Activated T-cell treated with anti-CD3 and anti-CD28 coated beads, Interleukin-2, amount 50 U/mL, for 72 hours (primary cell): ENCODE results near the gene LRRTM2. TPM values are rescaled to one million over a fixed set of nuclear protein-coding genes. Genes with fewer than 3 reads are reported as not detected.
A peak's percentile ranks its signal among the peaks of the same experiment; 100 is the strongest.

Experiments
- ATAC-seq, 2 donors: fragments of 150-1000 bp; cut with Tn5 transposase; replicated peaks in 1 of 2; 2 replicates each; pipeline ENCODE4 v1.10.0; 2021; ENCODE audit warnings: moderate library complexity in 2 of 2, mild to moderate bottlenecking in 1 of 2
- DNase-seq, 2 donors: peaks; one replicate each; pipeline ENCODE4 v3.0.0; 2021 to 2022; ENCODE audit warnings: mixed read lengths in 1 of 2
- H3K27ac Mint-ChIP-seq: one replicate; pipeline ENCODE4 v1.8.0; 2022; ENCODE audit warnings: mild to moderate bottlenecking, moderate library complexity, mixed read lengths
- H3K27me3 Mint-ChIP-seq: one replicate; pipeline ENCODE4 v1.8.0; 2022; ENCODE audit warnings: low read depth, mixed read lengths
- H3K36me3 Mint-ChIP-seq, 2 donors: one replicate each; pipeline ENCODE4 v1.8.0; 2022; ENCODE audit warnings: mixed read lengths in 2 of 2, mild to moderate bottlenecking in 1 of 2; ENCODE audit not compliant: insufficient read depth in 2 of 2
- H3K4me1 Mint-ChIP-seq: one replicate; pipeline ENCODE4 v1.8.0; 2022; ENCODE audit warnings: low read depth, mixed read lengths
- H3K4me3 Mint-ChIP-seq, 2 donors: one replicate each; pipeline ENCODE4 v1.8.0; 2022; ENCODE audit warnings: mild to moderate bottlenecking in 2 of 2, mixed read lengths in 2 of 2, moderate library complexity in 2 of 2
- H3K9me3 Mint-ChIP-seq, 2 donors: one replicate each; pipeline ENCODE4 v1.8.0; 2022; ENCODE audit warnings: mixed read lengths in 2 of 2
- total RNA-seq, 2 donors: library from RNA; stranded (reverse); gene quantifications; one replicate each; pipeline ENCODE4 v1.2.3, GENCODE V29; 2022

The LRRTM2 gene
- total RNA-seq, 2 donors from 2014 or later: 0.23 to 0.29 TPM

GRCh38 chr5:138875552-138875875 is 379 bp upstream of the LRRTM2 start:
- Mint-ChIP-seq H3K27me3 (peaks cover 31% of the 10 kb centered on the region), H3K36me3 (peaks cover 0 to 2% of the 10 kb centered on the region in 2 donors), H3K4me3 (no peak overlapping the region), H3K27ac (no peak overlapping the region), H3K9me3 (no peaks in the 10 kb centered on the region), H3K4me1 (peaks cover 19% of the 10 kb centered on the region)
- DNase-seq (no peak), ATAC-seq (no peak)

GRCh38 chr5:138874241-138874640 is 894 bp downstream of the LRRTM2 start:
- peaks cover 39% of the 10 kb centered on the region for H3K27me3 Mint-ChIP-seq
- ATAC-seq (no peak), DNase-seq (no peak)
- peaks cover 32% of the 10 kb centered on the region for H3K4me1 Mint-ChIP-seq
- no peaks in the 10 kb centered on the region for H3K36me3 Mint-ChIP-seq
- H3K27ac Mint-ChIP-seq: no peak overlapping the region
- no peak overlapping the region for H3K4me3 Mint-ChIP-seq
- no peaks in the 10 kb centered on the region for H3K9me3 Mint-ChIP-seq

GRCh38 chr5:138873466-138874221 is 1.5 kb downstream of the LRRTM2 start:
- Mint-ChIP-seq H3K9me3 (no peaks in the 10 kb centered on the region), H3K27ac (no peak overlapping the region), H3K4me1 (peaks cover 34% of the 10 kb centered on the region)

GRCh38 chr5:138872841-138873465 is 2.2 kb downstream of the LRRTM2 start:
- Mint-ChIP-seq H3K9me3 (no peaks in the 10 kb centered on the region), H3K4me1 (peaks cover 34% of the 10 kb centered on the region), H3K36me3 (no peaks in the 10 kb centered on the region), H3K27me3 (peaks cover 39% of the 10 kb centered on the region), H3K27ac (no peak overlapping the region), H3K4me3 (no peak overlapping the region)
- DNase-seq: no peak
- no peak for ATAC-seq

More at GRCh38 chr5:138873466-138874221, 1.5 kb downstream of the LRRTM2 start:
- Mint-ChIP-seq H3K36me3 (no peaks in the 10 kb centered on the region), H3K4me3 (no peak overlapping the region), H3K27me3 (peaks cover 39% of the 10 kb centered on the region)
- DNase-seq (no peak), ATAC-seq (no peak)

GRCh38 chr5:138870611-138871010 is 4.5 kb downstream of the LRRTM2 start:
- Mint-ChIP-seq H3K4me3 (peak overlapping the region; percentile 49 to 83), H3K27me3 (peaks cover 39% of the 10 kb centered on the region), H3K4me1 (peaks cover 34% of the 10 kb centered on the region), H3K9me3 (no peaks in the 10 kb centered on the region), H3K36me3 (no peaks in the 10 kb centered on the region), H3K27ac (no peak overlapping the region)
- ATAC-seq: no peak
- no peak for DNase-seq

- ATAC-seq: peak; percentile 90 to 93
- Mint-ChIP-seq H3K27me3 (peaks cover 39% of the 10 kb centered on the region), H3K27ac (peak overlapping the region; percentile 75), H3K36me3 (no peaks in the 10 kb centered on the region), H3K4me1 (peaks cover 34% of the 10 kb centered on the region), H3K4me3 (peak overlapping the region; percentile 49 to 83), H3K9me3 (no peaks in the 10 kb centered on the region)
- DNase-seq: peak; percentile 8 to 12
These were observed 5.2 kb downstream of the LRRTM2 start for GRCh38 chr5:138869763-138870500.

- no peak for ATAC-seq
- Mint-ChIP-seq H3K4me1 (peaks cover 34% of the 10 kb centered on the region), H3K27me3 (peaks cover 39% of the 10 kb centered on the region), H3K4me3 (no peak overlapping the region), H3K27ac (no peak overlapping the region), H3K9me3 (no peaks in the 10 kb centered on the region), H3K36me3 (peaks cover 0 to under 1% of the 10 kb centered on the region in 2 donors)
- DNase-seq: no peak
These were observed 6.1 kb downstream of the LRRTM2 start for GRCh38 chr5:138869038-138869437.

- peaks cover 22% of the 10 kb centered on the region for H3K27me3 Mint-ChIP-seq
- ATAC-seq: no peak
- H3K4me1 Mint-ChIP-seq: peaks cover 30% of the 10 kb centered on the region
- no peak overlapping the region for H3K27ac Mint-ChIP-seq
- peaks cover 4% of the 10 kb centered on the region in 2 donors for H3K9me3 Mint-ChIP-seq
- H3K4me3 Mint-ChIP-seq: no peak overlapping the region
- peaks cover 5 to 7% of the 10 kb centered on the region in 2 donors for H3K36me3 Mint-ChIP-seq
- no peak for DNase-seq
These were observed 8.1 kb downstream of the LRRTM2 start for GRCh38 chr5:138867011-138867410.

- H3K27me3 Mint-ChIP-seq: no peaks in the 10 kb centered on the region
- H3K9me3 Mint-ChIP-seq: no peaks in the 10 kb centered on the region
- DNase-seq (no peak), ATAC-seq (no peak)
- H3K36me3 Mint-ChIP-seq: no peaks in the 10 kb centered on the region
- no peak overlapping the region for H3K4me3 Mint-ChIP-seq
- peaks cover 18% of the 10 kb centered on the region for H3K4me1 Mint-ChIP-seq
- no peak overlapping the region for H3K27ac Mint-ChIP-seq
These were observed 22.0 kb downstream of the LRRTM2 start for GRCh38 chr5:138853132-138853531.

- Mint-ChIP-seq H3K27ac (no peak overlapping the region), H3K4me3 (no peak overlapping the region), H3K9me3 (no peaks in the 10 kb centered on the region), H3K36me3 (no peaks in the 10 kb centered on the region), H3K27me3 (no peaks in the 10 kb centered on the region), H3K4me1 (peaks cover 24% of the 10 kb centered on the region)
- ATAC-seq (no peak), DNase-seq (no peak)
These were observed 24.2 kb downstream of the LRRTM2 start for GRCh38 chr5:138850865-138851435.

GRCh38 chr5:138849882-138850281 is 25.3 kb downstream of the LRRTM2 start:
- no peaks in the 10 kb centered on the region for H3K36me3 Mint-ChIP-seq
- no peaks in the 10 kb centered on the region for H3K27me3 Mint-ChIP-seq

GRCh38 chr5:138849439-138849838 is 25.7 kb downstream of the LRRTM2 start:
- H3K4me3 Mint-ChIP-seq: no peak overlapping the region
- H3K9me3 Mint-ChIP-seq: no peaks in the 10 kb centered on the region
- no peak overlapping the region for H3K27ac Mint-ChIP-seq
- DNase-seq (no peak), ATAC-seq (no peak)
- H3K4me1 Mint-ChIP-seq: peaks cover 24% of the 10 kb centered on the region
- no peaks in the 10 kb centered on the region for H3K36me3 Mint-ChIP-seq
- H3K27me3 Mint-ChIP-seq: no peaks in the 10 kb centered on the region

More at GRCh38 chr5:138849882-138850281, 25.3 kb downstream of the LRRTM2 start:
- H3K9me3 Mint-ChIP-seq: no peaks in the 10 kb centered on the region
- ATAC-seq: no peak
- H3K27ac Mint-ChIP-seq: no peak overlapping the region
- no peak for DNase-seq
- H3K4me3 Mint-ChIP-seq: no peak overlapping the region
- H3K4me1 Mint-ChIP-seq: peaks cover 24% of the 10 kb centered on the region
